Keratinocyte (primary cell): ENCODE data around the gene NRG3. TPM values are rescaled to one million over a fixed set of nuclear protein-coding genes. Genes with fewer than 3 reads are reported as not detected.

Source experiments
- DNase-seq: peaks from one replicate; pipeline ENCODE4 v3.0.0-alpha.2; 2011; ENCODE audit warnings: low read depth, missing footprints, low spot score
- FAIRE-seq: peaks from 2 replicates; lab custom pipeline; 2011; peaks lifted over from hg19 to GRCh38; lab: Jason Lieb, UNC
- H2AFZ ChIP-seq: 2 replicates; pipeline ENCODE4 v1.6.0; 2012; ENCODE audit warnings: low read length, control low read depth, inconsistent platforms; ENCODE audit not compliant: control insufficient read depth
- H3K27ac ChIP-seq: 2 replicates; pipeline ENCODE4 v1.5.1; 2011; ENCODE audit warnings: low read length; ENCODE audit not compliant: control insufficient read depth, insufficient read depth
- H3K27me3 ChIP-seq: 3 replicates; pipeline ENCODE4 v1.6.0; 2011; ENCODE audit warnings: low read length; ENCODE audit not compliant: control insufficient read depth, insufficient read depth; ENCODE audit errors: extremely low read depth
- H3K36me3 ChIP-seq, 2 experiments: 2 replicates in 1 of 2; 3 replicates in 1 of 2; pipeline ENCODE4 v1.5.1; 2011; ENCODE audit warnings: low read length in 2 of 2, mild to moderate bottlenecking in 1 of 2; ENCODE audit not compliant: control insufficient read depth in 2 of 2, insufficient read depth in 2 of 2; ENCODE audit errors: extremely low read depth in 1 of 2
- H3K4me1 ChIP-seq: 3 replicates; pipeline ENCODE4 v1.5.1; 2011; ENCODE audit warnings: low read length; ENCODE audit not compliant: control insufficient read depth, insufficient read depth; ENCODE audit errors: extremely low read depth
- H3K4me2 ChIP-seq: 3 replicates; pipeline ENCODE4 v1.6.0; 2011; ENCODE audit warnings: low read depth, low read length; ENCODE audit not compliant: control insufficient read depth, insufficient read depth; ENCODE audit errors: extremely low read depth
- H3K4me3 ChIP-seq, 3 experiments: fragments of 200-600 bp in 1 of 3; sonication (generic) in 1 of 3; 2 replicates in 2 of 3; 3 replicates in 1 of 3; pipeline ENCODE4 v1.5.1; 2011 to 2016; ENCODE audit warnings: low read length in 3 of 3, mild to moderate bottlenecking in 3 of 3, control low read depth in 2 of 3, inconsistent platforms in 1 of 3, low read depth in 1 of 3, mixed read lengths in 1 of 3, mixed run types in 1 of 3, moderate library complexity in 1 of 3; ENCODE audit not compliant: control insufficient read depth in 2 of 3, insufficient read depth in 2 of 3; ENCODE audit errors: extremely low read depth in 1 of 3
- H3K79me2 ChIP-seq: 2 replicates; pipeline ENCODE4 v1.6.0; 2012; ENCODE audit warnings: low read length; ENCODE audit not compliant: control insufficient read depth, insufficient read depth
- H3K9ac ChIP-seq: 3 replicates; pipeline ENCODE4 v1.6.0; 2011; ENCODE audit warnings: low read length; ENCODE audit not compliant: control insufficient read depth, insufficient read depth; ENCODE audit errors: extremely low read depth
- H3K9me1 ChIP-seq: 3 replicates; pipeline ENCODE4 v1.6.0; 2011; ENCODE audit warnings: low read length; ENCODE audit not compliant: control insufficient read depth, insufficient read depth; ENCODE audit errors: extremely low read depth
- H3K9me3 ChIP-seq: 2 replicates; pipeline ENCODE4 v1.5.1; 2012; ENCODE audit warnings: low read depth, low read length; ENCODE audit not compliant: control insufficient read depth
- H4K20me1 ChIP-seq: 3 replicates; pipeline ENCODE4 v1.6.0; 2011; ENCODE audit warnings: low read length; ENCODE audit not compliant: control insufficient read depth, insufficient read depth; ENCODE audit errors: extremely low read depth
- CTCF ChIP-seq, 3 experiments: IDR thresholded peaks in 1 of 3; conservative IDR thresholded peaks in 1 of 3; optimal IDR thresholded peaks in 1 of 3; 2 replicates in 2 of 3; 3 replicates in 1 of 3; pipeline versions ENCODE3 to v1.5.1; 2011; ENCODE audit warnings: low read length in 3 of 3, mild to moderate bottlenecking in 3 of 3, moderate library complexity in 2 of 3, control low read depth in 1 of 3, inconsistent platforms in 1 of 3; ENCODE audit not compliant: insufficient read depth in 2 of 3; ENCODE audit errors: extremely low read depth in 1 of 3
- EZH2 ChIP-seq: IDR thresholded peaks from one replicate; pipeline ENCODE4 v1.6.1; 2012; ENCODE audit warnings: inconsistent platforms, mild to moderate bottlenecking, low read length, moderate library complexity
- dilution Hi-C: fragments of 300-500 bp; cut with MboI; formaldehyde crosslinking; loops from one replicate; pipeline ENCODE4 v1.7.0; 2020; ENCODE audit warnings: low sequenced_read_pairs; ENCODE audit not compliant: extremely low pct_ligation_motif_present
- polyA plus RNA-seq, 5 experiments: library from polyadenylated mRNA; depleted of rRNA in 3 of 5; stranded (reverse) in 3 of 5; stranded (forward) in 1 of 5; unstranded in 1 of 5; fragments of >200 nt; gene quantifications; 1 replicate in 1 of 5; 2 replicates in 3 of 5; 3 replicates in 1 of 5; pipeline versions ENCODE4 v1.2.1 to v1.2.3, GENCODE V29; 2011 to 2012; ENCODE audit warnings: missing spikeins in 2 of 5, low read depth in 1 of 5, low replicate concordance in 1 of 5

The NRG3 gene
- polyA plus RNA-seq, 1 donor (not counting 4 experiments of a cell fraction or from before 2014, with no cell fraction given) = not detected

GRCh38 chr10:82653244-82654155 is 778.5 kb downstream of the NRG3 start:
- H3K36me3 ChIP-seq = no peaks in the 10 kb centered on the region
- no peak overlapping the region for H3K4me3 ChIP-seq
- dilution Hi-C loops = no loop called here
- H3K9me3 ChIP-seq = no peaks in the 10 kb centered on the region
- no peak overlapping the region for H3K9ac ChIP-seq
- no peaks in the 10 kb centered on the region for H4K20me1 ChIP-seq
- H3K9me1 ChIP-seq = no peaks in the 10 kb centered on the region
- no peak for DNase-seq
- H3K4me2 ChIP-seq = no peak overlapping the region
- no peak for TF ChIP-seq CTCF (optimal IDR thresholded peaks at IDR 0.05 in 1 of 3, IDR thresholded peaks at IDR 0.05 in 1 of 3, conservative IDR thresholded peaks at IDR 0.05 in 1 of 3; ENCODE audit: extremely low read depth in 1 of 3, insufficient read depth in 2 of 3, low read length in 3 of 3)
- TF ChIP-seq EZH2 = no peak
- H3K27ac ChIP-seq = no peak overlapping the region
- H3K79me2 ChIP-seq = no peaks in the 10 kb centered on the region
- H2AFZ ChIP-seq = no peak overlapping the region
- H3K4me1 ChIP-seq = no peaks in the 10 kb centered on the region
- no peaks in the 10 kb centered on the region for H3K27me3 ChIP-seq
- FAIRE-seq = no peak

GRCh38 chr10:82660205-82660604 is 785.2 kb downstream of the NRG3 start:
- FAIRE-seq = no peak
- dilution Hi-C loops = no loop called here
- H3K4me1 ChIP-seq = no peaks in the 10 kb centered on the region

More at GRCh38 chr10:82660205-82660604, 785.2 kb downstream of the NRG3 start:
- Histone ChIP-seq H3K27ac (no peak overlapping the region), H3K36me3 (no peaks in the 10 kb centered on the region), H2AFZ (no peak overlapping the region), H3K9me3 (no peaks in the 10 kb centered on the region), H3K9ac (no peak overlapping the region), H3K79me2 (no peaks in the 10 kb centered on the region), H3K9me1 (no peaks in the 10 kb centered on the region), H3K27me3 (no peaks in the 10 kb centered on the region), H3K4me2 (no peak overlapping the region), H3K4me3 (no peak overlapping the region), H4K20me1 (no peaks in the 10 kb centered on the region)
- TF ChIP-seq EZH2 (no peak), CTCF (optimal IDR thresholded peaks at IDR 0.05 in 1 of 3, IDR thresholded peaks at IDR 0.05 in 1 of 3, conservative IDR thresholded peaks at IDR 0.05 in 1 of 3; ENCODE audit: extremely low read depth in 1 of 3, insufficient read depth in 2 of 3, low read length in 3 of 3) (no peak)
- DNase-seq = no peak
